ACC112 (cell line): Measurements from ENCODE around the gene PARP1.
"Not testable (repeated sequence)": the region's sequence is repeated elsewhere in the genome, so short reads cannot be mapped to it uniquely, and the experiment has no call there.

ENCODE experiments used
- H2AFZ ChIP-seq: fragments of 200-600 bp; sonication (generic); one replicate; pipeline ENCODE4 v1.6.0; 2017; ENCODE audit warnings: antibody characterized with exemption, low read length; ENCODE audit not compliant: unreplicated experiment
- H3K27ac ChIP-seq: fragments of 200-600 bp; sonication (generic); 2 replicates; pipeline ENCODE4 v1.5.1; 2014; ENCODE audit warnings: low read depth, mild to moderate bottlenecking, antibody characterized with exemption, low read length, moderate library complexity
- H3K27me3 ChIP-seq: fragments of 200-600 bp; sonication (generic); 2 replicates; pipeline ENCODE4 v1.6.1; 2014; ENCODE audit warnings: mild to moderate bottlenecking, antibody characterized with exemption, low read length, moderate library complexity, mixed read lengths; ENCODE audit not compliant: insufficient read depth
- H3K36me3 ChIP-seq: fragments of 200-600 bp; sonication (generic); 2 replicates; pipeline ENCODE4 v1.6.1; 2016; ENCODE audit warnings: mild to moderate bottlenecking, antibody characterized with exemption, low read length, moderate library complexity, mixed read lengths; ENCODE audit not compliant: insufficient read depth
- H3K4me1 ChIP-seq: fragments of 200-600 bp; sonication (generic); one replicate; pipeline ENCODE4 v1.6.1; 2016; ENCODE audit warnings: low read length, mixed read lengths; ENCODE audit not compliant: insufficient read depth, unreplicated experiment, control insufficient read depth
- H3K4me3 ChIP-seq: fragments of 200-600 bp; sonication (generic); 2 replicates; pipeline ENCODE4 v1.5.1; 2014; ENCODE audit warnings: mild to moderate bottlenecking, low read depth, low read length
- H3K79me2 ChIP-seq: fragments of 200-600 bp; sonication (generic); one replicate; pipeline ENCODE4 v1.6.0; 2016; ENCODE audit warnings: low read length; ENCODE audit not compliant: control insufficient read depth, unreplicated experiment, insufficient read depth

PARP1 gene

GRCh38 chr1:226429858-226430715, 22.2 kb upstream of the PARP1 start:
- no peaks in the 10 kb centered on the region for H3K4me1 ChIP-seq
- no peak overlapping the region for H3K27ac ChIP-seq
- H3K27me3 ChIP-seq, result 0 out of 2 replicates have a peak, but pooled peaks cover 4% of the 10 kb centered on the region
- H2AFZ ChIP-seq, result no peak overlapping the region
- no peaks in the 10 kb centered on the region for H3K36me3 ChIP-seq
- no peak overlapping the region for H3K4me3 ChIP-seq
- H3K79me2 ChIP-seq, result no peaks in the 10 kb centered on the region

- H3K36me3 ChIP-seq, result no peaks in the 10 kb centered on the region
- no peak overlapping the region for H3K4me3 ChIP-seq
- H2AFZ ChIP-seq, result no peak overlapping the region
- no peak overlapping the region for H3K27ac ChIP-seq
- 0 out of 2 replicates have a peak, but pooled peaks cover 8% of the 10 kb centered on the region for H3K27me3 ChIP-seq
- H3K4me1 ChIP-seq, result no peaks in the 10 kb centered on the region
- H3K79me2 ChIP-seq, result no peaks in the 10 kb centered on the region
Measured at GRCh38 chr1:226428791-226429461, 21.0 kb upstream of the PARP1 start.

GRCh38 chr1:226428348-226428747, 20.5 kb upstream of the PARP1 start:
- Histone ChIP-seq H3K4me1 (no peaks in the 10 kb centered on the region), H3K27me3 (0 out of 2 replicates have a peak, but pooled peaks cover 8% of the 10 kb centered on the region), H3K79me2 (no peaks in the 10 kb centered on the region), H2AFZ (no peak overlapping the region), H3K27ac (no peak overlapping the region), H3K36me3 (no peaks in the 10 kb centered on the region), H3K4me3 (no peak overlapping the region)

- H3K27ac ChIP-seq, result no peak overlapping the region
- 0 out of 2 replicates have a peak, but pooled peaks cover 8% of the 10 kb centered on the region for H3K27me3 ChIP-seq
- no peak overlapping the region for H3K4me3 ChIP-seq
- H3K36me3 ChIP-seq, result no peaks in the 10 kb centered on the region
- no peaks in the 10 kb centered on the region for H3K4me1 ChIP-seq
- no peak overlapping the region for H2AFZ ChIP-seq
- H3K79me2 ChIP-seq, result no peaks in the 10 kb centered on the region
Measured at GRCh38 chr1:226427131-226427530, 19.2 kb upstream of the PARP1 start.

GRCh38 chr1:226426395-226426794, 18.5 kb upstream of the PARP1 start:
- not testable (repeated sequence) for H3K27me3 ChIP-seq, H3K36me3 ChIP-seq, H3K79me2 ChIP-seq, H3K4me1 ChIP-seq, H3K27ac ChIP-seq, H3K4me3 ChIP-seq, H2AFZ ChIP-seq

GRCh38 chr1:226425431-226426031, 17.6 kb upstream of the PARP1 start:
- H3K79me2 ChIP-seq, result no peaks in the 10 kb centered on the region
- H3K4me1 ChIP-seq, result no peaks in the 10 kb centered on the region
- no peaks in the 10 kb centered on the region for H3K36me3 ChIP-seq
- no peak overlapping the region for H3K27ac ChIP-seq
- no peak overlapping the region for H2AFZ ChIP-seq
- no peak overlapping the region for H3K4me3 ChIP-seq
- H3K27me3 ChIP-seq, result 0 out of 2 replicates have a peak, but pooled peaks cover 9% of the 10 kb centered on the region

GRCh38 chr1:226425004-226425378, 17.1 kb upstream of the PARP1 start:
- Histone ChIP-seq H3K79me2 (no peaks in the 10 kb centered on the region), H3K4me3 (no peak overlapping the region), H3K36me3 (no peaks in the 10 kb centered on the region), H3K27ac (no peak overlapping the region), H2AFZ (no peak overlapping the region), H3K4me1 (no peaks in the 10 kb centered on the region), H3K27me3 (0 out of 2 replicates have a peak, but pooled peaks cover 14% of the 10 kb centered on the region)

- peaks cover 18% of the 10 kb centered on the region; the same call in 1 of the 2 replicates for H3K27me3 ChIP-seq
- no peak overlapping the region for H3K27ac ChIP-seq
- no peak overlapping the region for H2AFZ ChIP-seq
- no peaks in the 10 kb centered on the region for H3K4me1 ChIP-seq
- no peaks in the 10 kb centered on the region for H3K79me2 ChIP-seq
- H3K4me3 ChIP-seq, result no peak overlapping the region
- H3K36me3 ChIP-seq, result no peaks in the 10 kb centered on the region
Measured at GRCh38 chr1:226424221-226425003, 16.5 kb upstream of the PARP1 start.

- Histone ChIP-seq H2AFZ (no peak overlapping the region), H3K79me2 (no peaks in the 10 kb centered on the region), H3K36me3 (no peaks in the 10 kb centered on the region), H3K4me1 (no peaks in the 10 kb centered on the region), H3K4me3 (no peak overlapping the region), H3K27ac (no peak overlapping the region), H3K27me3 (peaks cover 29% of the 10 kb centered on the region)
Measured at GRCh38 chr1:226422478-226422877, 14.6 kb upstream of the PARP1 start.

- no peak overlapping the region for H2AFZ ChIP-seq
- no peaks in the 10 kb centered on the region for H3K79me2 ChIP-seq
- no peak overlapping the region for H3K27ac ChIP-seq
- H3K4me3 ChIP-seq, result no peak overlapping the region
- H3K36me3 ChIP-seq, result no peaks in the 10 kb centered on the region
- no peaks in the 10 kb centered on the region for H3K4me1 ChIP-seq
- H3K27me3 ChIP-seq, result peaks cover 29% of the 10 kb centered on the region
Measured at GRCh38 chr1:226420897-226421296, 13.0 kb upstream of the PARP1 start.
